Nephron (organoid): Measurements from ENCODE around the gene VPS51.

Source experiments
- H3K27ac Mint-ChIP-seq, 3 experiments: 2 replicates each; pipeline ENCODE4 v1.8.0; 2020; ENCODE audit warnings: mixed read lengths in 3 of 3, mild to moderate bottlenecking in 2 of 3, moderate library complexity in 1 of 3
- H3K27me3 Mint-ChIP-seq: 2 replicates; pipeline ENCODE4 v1.8.0; 2021; ENCODE audit warnings: low read depth, mild to moderate bottlenecking, moderate library complexity, mixed read lengths
- H3K36me3 Mint-ChIP-seq: 2 replicates; pipeline ENCODE4 v1.8.0; 2020; ENCODE audit warnings: low read depth, mixed read lengths
- H3K4me1 Mint-ChIP-seq: 2 replicates; pipeline ENCODE4 v1.8.0; 2020; ENCODE audit warnings: mixed read lengths
- H3K4me3 Mint-ChIP-seq, 3 experiments: 2 replicates each; pipeline ENCODE4 v1.8.0; 2020; ENCODE audit warnings: mild to moderate bottlenecking in 3 of 3, mixed read lengths in 3 of 3, moderate library complexity in 2 of 3
- H3K9me3 Mint-ChIP-seq: 2 replicates; pipeline ENCODE4 v1.8.0; 2020; ENCODE audit warnings: mixed read lengths
- CTCF ChIP-seq, 3 experiments: fragments of 200-600 bp; sonication (generic); IDR thresholded peaks; one replicate each; pipeline ENCODE4 v1.5.0; 2021; ENCODE audit warnings: antibody characterized with exemption in 3 of 3; ENCODE audit not compliant: unreplicated experiment in 3 of 3

The VPS51 gene

GRCh38 chr11:65134952-65135632 is 39.1 kb downstream of the VPS51 start:
- H3K36me3 Mint-ChIP-seq, result peaks cover 9% of the 10 kb centered on the region
- peaks cover 9% of the 10 kb centered on the region for H3K27me3 Mint-ChIP-seq
- H3K9me3 Mint-ChIP-seq, result no peaks in the 10 kb centered on the region
- peaks cover 30% of the 10 kb centered on the region for H3K4me1 Mint-ChIP-seq
- H3K4me3 Mint-ChIP-seq, result peak overlapping the region; percentile 99 to 100 (median 100)
- peak overlapping the region; percentile 100 for H3K27ac Mint-ChIP-seq
- no peak for TF ChIP-seq CTCF (IDR thresholded peaks at IDR 0.05; ENCODE audit: unreplicated experiment in 3 of 3)

GRCh38 chr11:65135633-65136145 is 39.7 kb downstream of the VPS51 start:
- no peak for TF ChIP-seq CTCF (IDR thresholded peaks at IDR 0.05; ENCODE audit: unreplicated experiment in 3 of 3)
- H3K36me3 Mint-ChIP-seq, result peaks cover 9% of the 10 kb centered on the region
- H3K27me3 Mint-ChIP-seq, result peaks cover 10% of the 10 kb centered on the region
- peaks cover 30% of the 10 kb centered on the region for H3K4me1 Mint-ChIP-seq
- peak overlapping the region; percentile 99 to 100 (median 100) for H3K4me3 Mint-ChIP-seq
- peak overlapping the region; percentile 100 for H3K27ac Mint-ChIP-seq
- H3K9me3 Mint-ChIP-seq, result no peaks in the 10 kb centered on the region

- Mint-ChIP-seq H3K27me3 (peaks cover 9% of the 10 kb centered on the region), H3K27ac (peak overlapping the region; percentile 92 to 100 (median 100)), H3K4me1 (peaks cover 30% of the 10 kb centered on the region), H3K36me3 (peaks cover 5% of the 10 kb centered on the region), H3K9me3 (no peaks in the 10 kb centered on the region), H3K4me3 (peak overlapping the region; percentile 80 to 99 (median 85))
- no peak for TF ChIP-seq CTCF (IDR thresholded peaks at IDR 0.05; ENCODE audit: unreplicated experiment in 3 of 3)
Measured at GRCh38 chr11:65136515-65137096, 40.6 kb downstream of the VPS51 start.

GRCh38 chr11:65141896-65142494 is 46.0 kb downstream of the VPS51 start:
- Mint-ChIP-seq H3K4me3 (no peak overlapping the region), H3K27me3 (peaks cover 14% of the 10 kb centered on the region), H3K9me3 (no peaks in the 10 kb centered on the region), H3K4me1 (no peaks in the 10 kb centered on the region), H3K36me3 (no peaks in the 10 kb centered on the region), H3K27ac (no peak overlapping the region)
- no peak for TF ChIP-seq CTCF (IDR thresholded peaks at IDR 0.05; ENCODE audit: unreplicated experiment in 3 of 3)

GRCh38 chr11:65147352-65148075 is 51.5 kb downstream of the VPS51 start:
- peaks cover 19% of the 10 kb centered on the region for H3K4me1 Mint-ChIP-seq
- no peak for TF ChIP-seq CTCF (IDR thresholded peaks at IDR 0.05; ENCODE audit: unreplicated experiment in 3 of 3)

More at GRCh38 chr11:65147352-65148075, 51.5 kb downstream of the VPS51 start:
- no peaks in the 10 kb centered on the region for H3K36me3 Mint-ChIP-seq
- no peak overlapping the region for H3K4me3 Mint-ChIP-seq
- H3K27ac Mint-ChIP-seq, result no peak overlapping the region
- peaks cover 7% of the 10 kb centered on the region for H3K27me3 Mint-ChIP-seq
- H3K9me3 Mint-ChIP-seq, result no peaks in the 10 kb centered on the region
